22Rv1 (cell line): ENCODE results near the gene LGR6.

Experiments
- ZFX ChIP-seq: fragments of 450-650 bp; IDR thresholded peaks from 2 replicates; pipeline ENCODE4 v1.6.1; 2017; ENCODE audit warnings: antibody characterized with exemption, borderline replicate concordance
- TF ChIP-seq, protein P1 (sequence below): fragments of 450-650 bp; IDR thresholded peaks from 2 replicates; pipeline ENCODE4 v1.5.1; 2017; ENCODE audit warnings: mild to moderate bottlenecking

DNA sequence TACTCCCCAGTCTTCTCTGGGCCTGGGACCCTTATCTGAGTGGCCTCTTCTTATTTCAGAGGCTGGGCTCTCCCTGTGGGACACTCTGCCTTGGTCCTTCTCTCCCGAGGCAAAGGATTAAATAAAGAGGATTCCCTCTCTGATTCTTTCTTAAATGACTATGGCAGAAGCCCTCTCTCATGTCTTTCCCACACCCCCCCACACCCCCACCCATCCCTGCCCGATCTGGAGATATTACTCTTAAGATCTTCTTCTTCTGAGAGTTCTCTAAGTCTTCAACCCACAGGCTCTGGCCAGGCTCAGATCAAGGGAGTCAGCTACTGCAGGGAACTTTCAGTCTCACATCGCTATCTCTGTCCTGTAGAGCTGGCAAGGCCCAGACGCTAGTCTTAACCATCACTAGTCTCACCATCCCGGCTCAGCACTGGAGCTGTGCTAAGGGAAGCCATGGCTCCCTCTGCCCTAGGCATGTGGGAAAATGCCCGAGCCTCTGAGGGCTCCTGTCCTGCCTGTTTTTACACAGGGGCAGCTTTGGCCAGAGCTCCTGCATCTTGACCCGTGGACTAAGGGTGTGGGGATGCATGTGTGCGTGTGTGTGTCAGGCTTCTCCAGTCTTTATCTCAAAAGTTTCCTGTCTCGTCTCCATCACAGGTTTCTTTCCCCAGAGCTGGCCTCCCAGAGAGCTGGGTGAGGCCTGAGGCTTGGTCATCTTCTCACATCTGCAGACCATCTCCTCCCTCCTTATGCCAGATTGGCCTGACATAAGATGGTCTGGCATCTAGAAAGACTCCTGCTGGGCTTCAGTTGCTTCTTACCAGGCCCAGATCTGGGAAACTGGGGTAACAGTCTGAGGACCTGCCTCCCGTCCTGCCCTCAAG is 36.7 kb downstream of the LGR6 start:
- TF ChIP-seq, protein P1, sequence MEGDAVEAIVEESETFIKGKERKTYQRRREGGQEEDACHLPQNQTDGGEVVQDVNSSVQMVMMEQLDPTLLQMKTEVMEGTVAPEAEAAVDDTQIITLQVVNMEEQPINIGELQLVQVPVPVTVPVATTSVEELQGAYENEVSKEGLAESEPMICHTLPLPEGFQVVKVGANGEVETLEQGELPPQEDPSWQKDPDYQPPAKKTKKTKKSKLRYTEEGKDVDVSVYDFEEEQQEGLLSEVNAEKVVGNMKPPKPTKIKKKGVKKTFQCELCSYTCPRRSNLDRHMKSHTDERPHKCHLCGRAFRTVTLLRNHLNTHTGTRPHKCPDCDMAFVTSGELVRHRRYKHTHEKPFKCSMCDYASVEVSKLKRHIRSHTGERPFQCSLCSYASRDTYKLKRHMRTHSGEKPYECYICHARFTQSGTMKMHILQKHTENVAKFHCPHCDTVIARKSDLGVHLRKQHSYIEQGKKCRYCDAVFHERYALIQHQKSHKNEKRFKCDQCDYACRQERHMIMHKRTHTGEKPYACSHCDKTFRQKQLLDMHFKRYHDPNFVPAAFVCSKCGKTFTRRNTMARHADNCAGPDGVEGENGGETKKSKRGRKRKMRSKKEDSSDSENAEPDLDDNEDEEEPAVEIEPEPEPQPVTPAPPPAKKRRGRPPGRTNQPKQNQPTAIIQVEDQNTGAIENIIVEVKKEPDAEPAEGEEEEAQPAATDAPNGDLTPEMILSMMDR, result no peak
- no peak for TF ChIP-seq ZFX
